ENCODE data around the gene TRRAP.

TRRAP gene

DNA sequence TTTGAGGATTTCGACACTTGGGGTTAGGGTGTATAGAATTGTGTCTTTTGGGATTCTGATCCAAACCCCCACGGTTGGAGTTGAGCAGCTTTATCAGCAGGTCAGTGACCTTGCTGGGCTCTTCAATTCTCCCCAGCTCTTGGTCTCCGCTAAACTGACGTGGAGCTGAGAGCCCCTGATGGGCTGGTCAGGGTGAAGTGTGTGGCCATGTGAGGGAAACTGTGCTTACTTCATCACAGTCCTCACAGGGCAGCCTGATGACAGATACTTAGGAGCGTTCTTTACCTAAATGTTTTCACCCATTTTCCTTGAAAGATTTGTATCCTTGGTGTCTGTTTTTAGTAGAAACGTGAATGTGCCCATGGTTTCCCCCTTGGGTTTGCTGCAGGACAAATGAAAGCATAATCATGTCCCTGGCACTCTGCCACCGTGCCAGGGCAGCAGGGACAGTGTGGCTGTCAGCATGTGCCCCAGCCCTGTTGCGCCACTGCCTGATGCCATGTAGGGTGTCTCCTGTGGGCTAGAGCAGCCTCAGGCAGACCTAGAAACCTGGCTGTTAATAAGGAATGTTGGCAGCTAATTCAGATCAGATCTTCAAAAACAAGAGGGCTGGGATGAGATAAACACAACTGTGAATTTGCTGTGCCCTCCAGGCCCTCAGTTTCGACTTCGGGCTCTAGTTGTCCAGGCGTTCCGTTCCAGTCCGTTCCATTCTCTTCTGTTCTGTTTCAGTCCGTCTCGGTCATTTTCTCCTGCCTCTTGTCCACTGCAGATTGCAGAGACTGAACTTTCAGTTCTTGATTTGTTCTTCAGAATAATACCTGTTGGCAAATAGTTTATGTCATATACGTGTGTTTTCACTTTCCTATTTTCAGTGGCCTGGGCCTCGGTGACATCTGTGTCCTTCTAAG lies 96.8 kb downstream of the TRRAP start:
- in situ Hi-C loops (cut with HindIII; ENCODE audit: low pct_unique_long_range_greater_than_20kb, low sequenced_read_pairs), result no loop called here
- no peak for DNase-seq (ENCODE audit: low read depth in 1 of 2, low spot score in 1 of 2)
- TF ChIP-seq JUND (IDR thresholded peaks at IDR 0.05; ENCODE audit: low read depth), result no peak

DNA sequence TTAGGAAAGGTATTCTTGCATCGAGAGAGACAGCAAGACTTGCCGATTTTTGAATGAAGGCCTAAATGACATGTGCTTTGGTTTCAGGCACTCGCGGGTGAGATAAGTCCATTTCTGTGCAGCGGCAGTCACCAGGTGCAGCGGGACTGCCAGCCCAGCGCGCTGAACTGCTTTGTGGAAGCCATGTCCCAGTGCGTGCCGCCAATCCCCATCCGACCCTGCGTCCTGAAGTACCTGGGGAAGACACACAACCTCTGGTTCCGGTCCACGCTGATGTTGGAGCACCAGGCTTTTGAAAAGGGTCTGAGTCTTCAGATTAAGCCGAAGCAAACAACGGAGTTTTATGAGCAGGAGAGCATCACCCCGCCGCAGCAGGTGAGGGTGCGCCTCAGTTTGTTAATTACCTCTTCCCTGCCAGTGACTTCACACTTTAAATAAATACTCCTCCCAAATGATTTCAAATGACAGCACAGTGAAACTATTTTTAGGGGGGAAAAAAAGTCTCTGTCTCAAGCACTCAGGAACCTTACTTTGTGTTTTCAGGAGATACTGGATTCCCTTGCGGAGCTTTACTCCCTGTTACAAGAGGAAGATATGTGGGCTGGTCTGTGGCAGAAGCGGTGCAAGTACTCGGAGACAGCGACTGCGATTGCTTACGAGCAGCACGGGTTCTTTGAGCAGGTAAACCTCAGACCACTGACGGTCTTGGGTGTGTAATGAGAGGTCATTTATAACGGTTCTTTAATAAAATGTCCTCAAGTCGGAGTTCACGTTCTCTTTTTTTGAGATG lies 98.3 kb downstream of the TRRAP start:
- no peak for TF ChIP-seq JUND (IDR thresholded peaks at IDR 0.05; ENCODE audit: low read depth)
- in situ Hi-C loops (cut with HindIII; ENCODE audit: low pct_unique_long_range_greater_than_20kb, low sequenced_read_pairs), result no loop called here
- no peak for DNase-seq (ENCODE audit: low read depth in 1 of 2, low spot score in 1 of 2)

DNA sequence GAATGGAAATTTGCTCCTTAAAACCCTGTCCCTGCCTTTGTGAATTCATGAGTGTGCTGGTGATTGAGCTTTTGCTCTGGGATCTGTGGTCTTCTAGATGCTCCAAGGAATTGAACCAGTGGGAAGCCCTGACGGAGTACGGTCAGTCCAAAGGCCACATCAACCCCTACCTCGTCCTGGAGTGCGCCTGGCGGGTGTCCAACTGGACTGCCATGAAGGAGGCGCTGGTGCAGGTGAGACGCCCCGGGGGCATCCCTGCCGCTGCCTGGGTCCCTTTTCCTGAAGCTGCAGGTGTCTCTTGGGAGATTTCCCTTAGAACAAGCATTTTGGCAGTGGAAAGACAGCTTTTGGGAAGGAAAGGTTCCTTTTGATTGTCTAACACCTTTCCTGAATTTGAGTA lies 100.3 kb downstream of the TRRAP start:
- in situ Hi-C loops (cut with HindIII; ENCODE audit: low pct_unique_long_range_greater_than_20kb, low sequenced_read_pairs), result no loop called here
- no peak for DNase-seq (ENCODE audit: low read depth in 1 of 2, low spot score in 1 of 2)
- TF ChIP-seq JUND (IDR thresholded peaks at IDR 0.05; ENCODE audit: low read depth), result no peak

DNA sequence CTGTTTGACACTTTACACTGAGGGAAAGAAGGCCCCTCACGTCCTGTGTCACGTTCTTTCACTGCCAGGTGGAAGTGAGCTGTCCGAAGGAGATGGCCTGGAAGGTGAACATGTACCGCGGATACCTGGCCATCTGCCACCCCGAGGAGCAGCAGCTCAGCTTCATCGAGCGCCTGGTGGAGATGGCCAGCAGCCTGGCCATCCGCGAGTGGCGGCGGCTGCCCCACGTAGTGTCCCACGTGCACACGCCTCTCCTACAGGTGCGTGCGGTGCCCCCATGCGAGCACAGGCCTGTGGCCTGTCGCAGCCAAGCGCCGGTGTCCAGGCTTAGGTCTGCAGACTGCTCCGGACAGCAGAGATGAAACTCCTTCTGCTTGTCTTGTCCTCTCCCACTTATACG lies 103.4 kb downstream of the TRRAP start:
- no peak for DNase-seq (ENCODE audit: low read depth in 1 of 2, low spot score in 1 of 2)
- in situ Hi-C loops (cut with HindIII; ENCODE audit: low pct_unique_long_range_greater_than_20kb, low sequenced_read_pairs), result no loop called here
- no peak for TF ChIP-seq JUND (IDR thresholded peaks at IDR 0.05; ENCODE audit: low read depth)

DNA sequence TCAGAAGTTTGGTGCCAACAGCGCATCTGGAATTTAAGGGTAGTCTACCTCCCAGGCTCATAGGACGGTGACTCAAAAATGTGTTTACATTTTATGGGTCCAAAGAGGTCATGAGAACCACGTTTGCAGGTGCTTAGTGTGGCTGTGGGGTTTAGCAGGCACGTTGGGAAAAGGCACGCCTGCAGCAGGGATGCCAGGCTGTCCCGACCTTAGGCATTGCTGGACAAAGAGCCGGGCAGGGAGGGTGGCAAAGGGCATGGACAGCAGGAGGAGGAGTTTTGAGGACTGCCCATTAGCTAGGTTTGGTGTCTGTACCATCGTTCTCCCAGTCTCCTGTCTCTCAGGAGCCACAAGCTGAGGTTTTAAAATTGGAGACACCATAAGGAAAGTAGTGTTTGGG lies 104.4 kb downstream of the TRRAP start:
- in situ Hi-C loops (cut with HindIII; ENCODE audit: low pct_unique_long_range_greater_than_20kb, low sequenced_read_pairs), result no loop called here
- TF ChIP-seq JUND (IDR thresholded peaks at IDR 0.05; ENCODE audit: low read depth), result no peak
- no peak for DNase-seq (ENCODE audit: low read depth in 1 of 2, low spot score in 1 of 2)

DNA sequence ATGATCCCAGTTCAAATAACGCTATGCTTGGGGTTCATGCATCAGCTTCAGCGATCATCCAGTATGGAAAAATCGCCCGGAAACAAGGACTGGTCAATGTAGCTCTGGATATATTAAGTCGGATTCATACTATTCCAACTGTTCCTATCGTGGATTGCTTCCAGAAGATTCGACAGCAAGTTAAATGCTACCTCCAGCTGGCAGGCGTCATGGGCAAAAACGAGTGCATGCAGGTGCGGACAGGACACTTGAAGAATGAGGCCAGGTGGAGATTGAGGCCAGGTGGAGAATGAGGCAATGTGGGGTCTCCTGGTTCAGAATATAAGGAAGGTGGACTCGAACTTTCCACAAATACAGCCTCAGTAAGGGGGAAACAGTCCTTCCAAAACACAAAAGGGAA lies 105.8 kb downstream of the TRRAP start:
- DNase-seq (ENCODE audit: low read depth in 1 of 2, low spot score in 1 of 2), result no peak
- no peak for TF ChIP-seq JUND (IDR thresholded peaks at IDR 0.05; ENCODE audit: low read depth)
- in situ Hi-C loops (cut with HindIII; ENCODE audit: low pct_unique_long_range_greater_than_20kb, low sequenced_read_pairs), result no loop called here

DNA sequence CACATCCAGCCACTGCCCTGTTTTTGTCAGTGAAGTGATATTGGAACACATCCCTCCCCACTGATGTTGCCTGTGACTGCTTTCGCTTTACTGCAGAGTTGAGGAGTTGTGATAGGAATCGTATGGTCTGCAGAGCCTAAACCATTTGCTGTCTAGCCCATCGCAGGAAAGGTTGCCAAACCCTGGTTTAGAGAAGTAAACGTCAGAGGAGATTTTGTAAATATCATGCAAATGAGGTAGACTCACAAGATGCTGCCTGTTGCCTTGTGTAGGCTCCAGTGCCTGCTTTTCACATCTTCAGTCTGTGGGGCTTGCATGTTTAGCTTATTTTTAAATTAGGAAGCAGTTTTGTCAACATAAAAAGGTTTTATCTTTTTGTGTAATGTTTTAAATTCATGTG lies 107.1 kb downstream of the TRRAP start:
- TF ChIP-seq JUND (IDR thresholded peaks at IDR 0.05; ENCODE audit: low read depth), result no peak
- DNase-seq (ENCODE audit: low read depth in 1 of 2, low spot score in 1 of 2), result no peak
- in situ Hi-C loops (cut with HindIII; ENCODE audit: low pct_unique_long_range_greater_than_20kb, low sequenced_read_pairs), result no loop called here

DNA sequence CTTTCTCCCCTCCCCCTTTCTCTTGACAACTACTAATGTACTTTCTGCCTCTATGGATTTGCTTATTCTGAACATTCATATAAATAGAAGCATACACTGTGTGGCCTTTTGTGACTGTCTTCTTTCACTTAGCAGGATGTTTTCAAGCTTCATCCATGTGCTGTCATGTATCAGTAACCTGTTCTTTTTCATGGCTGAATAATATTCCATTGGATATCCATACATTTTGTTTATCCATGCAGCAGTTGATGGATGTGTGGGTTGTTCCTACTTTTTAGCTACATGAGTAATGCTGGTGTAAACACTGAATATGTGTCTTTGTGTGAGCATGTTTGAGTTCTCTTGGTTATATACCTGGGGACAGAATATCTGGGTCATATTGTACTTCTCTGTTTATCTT lies 107.6 kb downstream of the TRRAP start:
- DNase-seq (ENCODE audit: low read depth in 1 of 2, low spot score in 1 of 2), result no peak
- no peak for TF ChIP-seq JUND (IDR thresholded peaks at IDR 0.05; ENCODE audit: low read depth)
- in situ Hi-C loops (cut with HindIII; ENCODE audit: low pct_unique_long_range_greater_than_20kb, low sequenced_read_pairs), result no loop called here

DNA sequence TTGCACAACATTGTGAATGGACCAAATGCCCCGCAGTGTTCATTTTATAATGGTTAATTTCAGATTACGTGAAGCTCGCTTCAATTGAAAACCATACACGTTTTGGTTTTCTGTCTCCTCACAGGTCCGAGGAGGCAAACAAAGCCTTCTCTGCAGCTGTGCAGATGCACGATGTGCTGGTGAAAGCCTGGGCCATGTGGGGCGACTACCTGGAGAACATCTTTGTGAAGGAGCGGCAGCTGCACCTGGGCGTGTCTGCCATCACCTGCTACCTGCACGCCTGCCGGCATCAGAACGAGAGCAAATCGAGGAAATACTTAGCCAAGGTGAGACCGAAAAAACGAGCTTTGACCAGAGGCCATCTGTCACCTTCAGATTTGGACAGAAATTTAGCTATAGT lies 110.3 kb downstream of the TRRAP start:
- DNase-seq (ENCODE audit: low read depth in 1 of 2, low spot score in 1 of 2), result no peak
- in situ Hi-C loops (cut with HindIII; ENCODE audit: low pct_unique_long_range_greater_than_20kb, low sequenced_read_pairs), result no loop called here
- no peak for TF ChIP-seq JUND (IDR thresholded peaks at IDR 0.05; ENCODE audit: low read depth)

DNA sequence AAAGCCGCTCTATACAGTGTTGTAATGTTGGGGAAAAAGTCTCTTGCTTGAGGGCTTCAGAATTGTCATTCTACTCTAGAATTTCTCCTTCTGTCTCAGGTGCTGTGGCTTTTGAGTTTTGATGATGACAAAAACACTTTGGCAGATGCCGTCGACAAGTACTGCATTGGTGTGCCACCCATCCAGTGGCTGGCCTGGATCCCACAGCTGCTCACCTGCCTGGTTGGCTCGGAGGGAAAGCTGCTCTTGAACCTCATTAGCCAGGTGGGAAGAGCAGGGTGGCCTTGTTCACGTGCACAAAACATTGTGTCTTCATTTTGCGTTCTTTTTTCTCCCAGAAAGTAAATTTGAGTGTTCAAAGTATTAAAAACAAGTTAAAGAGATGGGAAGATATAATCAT lies 112.0 kb downstream of the TRRAP start:
- no peak for DNase-seq (ENCODE audit: low read depth in 1 of 2, low spot score in 1 of 2)
- no peak for TF ChIP-seq JUND (IDR thresholded peaks at IDR 0.05; ENCODE audit: low read depth)
- in situ Hi-C loops (cut with HindIII; ENCODE audit: low pct_unique_long_range_greater_than_20kb, low sequenced_read_pairs), result no loop called here

DNA sequence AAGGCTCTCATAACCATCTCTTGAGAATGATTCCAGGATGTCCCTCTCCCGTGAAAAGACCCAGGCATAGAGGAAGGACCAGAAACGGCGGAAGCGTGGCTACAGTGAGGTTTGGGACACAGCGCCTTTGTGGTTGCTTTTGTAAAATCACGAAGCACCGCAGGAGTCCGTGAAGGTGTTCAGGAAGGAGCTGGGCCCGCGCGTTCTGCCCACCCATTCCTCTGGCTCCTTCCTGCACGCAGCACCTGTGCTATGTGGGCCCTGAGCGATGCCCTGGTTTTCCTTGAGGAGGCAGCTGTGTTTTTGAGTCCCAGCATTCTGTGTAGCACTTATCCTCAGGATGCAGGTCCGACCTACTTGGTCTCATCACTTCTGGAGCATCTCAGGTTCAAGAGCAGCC lies 112.8 kb downstream of the TRRAP start:
- no peak for TF ChIP-seq JUND (IDR thresholded peaks at IDR 0.05; ENCODE audit: low read depth)
- in situ Hi-C loops (cut with HindIII; ENCODE audit: low pct_unique_long_range_greater_than_20kb, low sequenced_read_pairs), result no loop called here
- DNase-seq (ENCODE audit: low read depth in 1 of 2, low spot score in 1 of 2), result no peak

DNA sequence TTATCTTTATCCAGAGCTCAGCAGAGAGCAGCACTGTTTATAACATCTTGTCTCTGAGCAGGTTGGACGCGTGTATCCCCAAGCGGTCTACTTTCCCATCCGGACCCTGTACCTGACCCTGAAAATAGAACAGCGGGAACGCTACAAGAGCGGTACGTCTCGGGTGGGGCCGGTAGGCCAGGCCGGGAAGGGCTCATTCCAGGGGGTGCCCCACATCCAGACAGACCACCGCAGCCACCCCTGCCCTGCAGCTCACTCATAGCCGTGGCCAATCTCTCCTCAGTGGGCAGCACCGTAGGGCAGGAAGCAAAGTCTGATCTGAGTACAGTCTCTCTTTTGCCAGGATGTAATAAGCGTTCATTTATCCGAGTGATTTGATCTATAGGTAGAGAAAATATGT lies 113.7 kb downstream of the TRRAP start:
- DNase-seq (ENCODE audit: low read depth in 1 of 2, low spot score in 1 of 2), result no peak
- TF ChIP-seq JUND (IDR thresholded peaks at IDR 0.05; ENCODE audit: low read depth), result no peak

More for the DNA sequence above, 113.7 kb downstream of the TRRAP start:
- in situ Hi-C loops (cut with HindIII; ENCODE audit: low pct_unique_long_range_greater_than_20kb, low sequenced_read_pairs), result no loop called here
